ENCODE data around the gene GPR39. TPM values are rescaled to one million over a fixed set of nuclear protein-coding genes. Genes with fewer than 3 reads are reported as not detected.

Gene GPR39
- total RNA-seq, 2 donors from 2014 or later, result 7.3 to 9.6 TPM

DNA sequence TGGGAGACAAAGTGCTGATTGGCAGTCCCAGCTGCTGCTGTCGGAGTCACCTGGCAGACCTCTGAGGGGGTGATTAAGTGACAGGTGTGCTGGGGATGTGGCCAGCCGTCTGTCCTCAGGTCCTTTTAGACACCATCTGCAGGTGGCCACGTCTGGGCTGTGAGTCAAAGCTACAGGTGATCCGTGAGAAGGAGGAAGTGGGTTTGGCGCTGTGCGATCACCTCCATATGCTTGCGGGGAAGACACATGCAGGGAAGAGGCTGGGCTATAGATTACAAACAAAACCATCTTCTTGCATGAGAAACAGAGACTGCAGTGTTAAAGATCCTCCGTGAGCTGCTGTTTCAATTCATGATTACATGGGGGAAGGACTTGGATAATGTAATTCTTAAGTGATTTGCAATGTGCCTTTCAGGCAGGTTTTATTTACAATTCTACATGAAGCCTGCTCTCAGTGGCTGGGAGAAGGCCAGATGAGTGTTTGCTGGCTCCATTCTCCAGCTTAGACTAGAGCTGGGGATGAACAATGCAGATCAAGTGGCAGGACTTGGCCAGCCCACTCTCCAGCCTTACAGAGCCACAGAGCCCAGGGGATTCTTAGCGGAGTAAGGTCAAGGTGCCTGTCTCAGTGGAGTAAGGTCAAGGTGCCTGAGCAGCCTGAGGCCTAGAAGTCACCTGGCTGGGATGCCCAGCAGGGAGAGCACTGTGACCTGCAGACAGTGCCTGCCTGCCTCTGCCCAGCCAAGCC, 165.6 kb downstream of the GPR39 start:
- Histone ChIP-seq H3K27ac (peak overlapping the region; percentile 42 to 74 (median 61)), H3K4me1 (peaks cover 17% of the 10 kb centered on the region), H3K36me3 (replicated peaks in 1 of 2; ENCODE audit: insufficient read depth in 1 of 2, low read depth in 2 of 2) (no peaks in the 10 kb centered on the region), H3K4me3 (no peak overlapping the region), H3K27me3 (no peaks in the 10 kb centered on the region), H3K9me3 (no peaks in the 10 kb centered on the region)
- ATAC-seq (peak; percentile 87), DNase-seq (peak; percentile 63 to 80 (median 72))
- intact Hi-C loops (cut with DNase I), result no loop called here
- TF ChIP-seq, protein P1, sequence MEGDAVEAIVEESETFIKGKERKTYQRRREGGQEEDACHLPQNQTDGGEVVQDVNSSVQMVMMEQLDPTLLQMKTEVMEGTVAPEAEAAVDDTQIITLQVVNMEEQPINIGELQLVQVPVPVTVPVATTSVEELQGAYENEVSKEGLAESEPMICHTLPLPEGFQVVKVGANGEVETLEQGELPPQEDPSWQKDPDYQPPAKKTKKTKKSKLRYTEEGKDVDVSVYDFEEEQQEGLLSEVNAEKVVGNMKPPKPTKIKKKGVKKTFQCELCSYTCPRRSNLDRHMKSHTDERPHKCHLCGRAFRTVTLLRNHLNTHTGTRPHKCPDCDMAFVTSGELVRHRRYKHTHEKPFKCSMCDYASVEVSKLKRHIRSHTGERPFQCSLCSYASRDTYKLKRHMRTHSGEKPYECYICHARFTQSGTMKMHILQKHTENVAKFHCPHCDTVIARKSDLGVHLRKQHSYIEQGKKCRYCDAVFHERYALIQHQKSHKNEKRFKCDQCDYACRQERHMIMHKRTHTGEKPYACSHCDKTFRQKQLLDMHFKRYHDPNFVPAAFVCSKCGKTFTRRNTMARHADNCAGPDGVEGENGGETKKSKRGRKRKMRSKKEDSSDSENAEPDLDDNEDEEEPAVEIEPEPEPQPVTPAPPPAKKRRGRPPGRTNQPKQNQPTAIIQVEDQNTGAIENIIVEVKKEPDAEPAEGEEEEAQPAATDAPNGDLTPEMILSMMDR (IDR thresholded peaks at IDR 0.05), result no peak
- no peak for TF ChIP-seq POLR2A (IDR thresholded peaks at IDR 0.05)
- 27 to 28% methylated on average over 9 of the region's 9 CpGs for WGBS, 2 donors

DNA sequence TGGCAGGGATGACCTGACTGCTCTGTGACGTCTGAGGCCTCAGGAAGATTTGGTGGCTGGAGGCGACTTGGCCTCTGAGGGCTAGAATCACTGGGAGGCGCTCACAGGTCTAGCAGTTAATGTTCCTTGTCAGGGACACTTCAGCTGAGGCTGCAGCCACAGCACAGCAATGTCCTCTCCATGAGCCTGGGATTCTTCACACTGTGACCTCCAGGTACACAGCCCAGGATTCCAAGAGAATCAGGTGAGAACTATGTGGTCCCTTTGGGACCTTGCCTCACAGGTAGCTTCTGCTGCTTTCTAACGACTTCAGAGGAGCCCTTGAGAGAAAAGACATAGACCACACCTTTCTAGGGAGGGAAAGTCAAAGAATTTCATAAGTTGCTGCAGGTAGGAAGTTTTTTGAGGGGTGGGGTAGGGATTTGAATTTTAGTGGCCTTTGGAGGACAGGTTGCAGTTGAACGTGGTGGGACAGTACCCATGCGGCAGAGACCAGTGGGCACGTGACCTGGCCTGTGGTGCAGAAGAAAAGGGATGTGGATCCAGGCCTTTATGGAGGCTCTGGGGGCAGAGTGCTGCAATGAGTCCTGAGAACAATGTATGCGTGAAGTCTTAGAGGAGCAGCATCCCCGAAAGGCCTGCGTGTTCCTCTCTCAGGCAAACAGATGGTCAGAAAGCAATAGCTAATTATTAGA, 167.2 kb downstream of the GPR39 start:
- TF ChIP-seq, protein P1 (IDR thresholded peaks at IDR 0.05), result no peak
- no peak for TF ChIP-seq POLR2A (IDR thresholded peaks at IDR 0.05)
- Histone ChIP-seq H3K36me3 (replicated peaks in 1 of 2; ENCODE audit: insufficient read depth in 1 of 2, low read depth in 2 of 2) (no peaks in the 10 kb centered on the region), H3K4me1 (peaks cover 21% of the 10 kb centered on the region), H3K9me3 (no peaks in the 10 kb centered on the region), H3K27ac (no peak overlapping the region), H3K4me3 (no peak overlapping the region), H3K27me3 (no peaks in the 10 kb centered on the region)
- ATAC-seq, result no peak
- WGBS, 2 donors, result 91 to 93% methylated on average over 10 of the region's 10 CpGs
- intact Hi-C loops (cut with DNase I), result no loop called here
- DNase-seq, result no peak

DNA sequence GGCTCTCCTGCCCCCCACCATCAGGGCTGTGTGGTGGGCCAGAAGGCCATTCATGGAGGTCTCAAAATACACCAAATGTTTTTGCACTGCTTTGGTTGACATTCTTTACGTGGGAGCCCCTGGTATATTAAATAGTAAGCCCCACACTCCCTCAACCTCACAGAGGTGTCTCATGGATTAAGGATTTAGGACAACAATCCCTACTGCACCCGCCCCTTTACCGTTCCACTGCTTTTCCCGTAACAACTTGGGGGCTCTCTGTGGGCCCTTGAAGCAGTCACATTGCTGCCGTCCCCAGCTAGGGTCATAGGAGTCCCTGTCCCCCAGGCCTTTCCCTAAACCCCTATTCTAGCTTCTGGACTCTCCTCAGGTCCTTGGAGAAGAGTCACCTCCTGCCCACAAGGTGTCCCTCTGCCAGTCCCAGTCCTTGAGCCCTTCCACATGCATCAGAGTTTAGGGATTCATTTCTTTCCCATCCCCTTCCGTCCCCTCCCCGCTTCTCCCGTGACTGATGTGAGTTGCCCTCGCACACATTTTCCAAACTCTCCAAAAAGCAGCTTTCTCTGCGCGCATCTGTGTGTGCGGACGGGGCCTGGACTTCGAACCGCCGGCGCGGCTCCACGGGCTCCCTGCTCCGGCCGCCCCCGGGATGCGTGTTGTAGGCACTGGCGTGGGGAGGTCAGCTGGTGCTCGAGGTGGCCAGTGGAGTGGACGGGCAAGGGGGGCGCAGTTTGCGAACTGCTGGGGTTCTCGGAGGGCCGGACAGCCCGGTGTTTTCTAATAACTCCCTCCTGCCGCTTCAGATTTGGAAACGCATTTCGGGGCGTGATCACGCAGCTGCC, 168.6 kb downstream of the GPR39 start:
- intact Hi-C loops (cut with DNase I), result no loop called here
- H3K27me3 ChIP-seq, result no peaks in the 10 kb centered on the region
- ATAC-seq (no peak), DNase-seq (no peak)
- H3K9me3 ChIP-seq, result no peaks in the 10 kb centered on the region
- H3K27ac ChIP-seq, result no peak overlapping the region
- H3K36me3 ChIP-seq (replicated peaks in 1 of 2; ENCODE audit: insufficient read depth in 1 of 2, low read depth in 2 of 2), result no peaks in the 10 kb centered on the region
- WGBS, 2 donors, result 96% methylated on average over 35 to 36 of the region's 36 CpGs
- H3K4me3 ChIP-seq, result no peak overlapping the region
- peaks cover 22% of the 10 kb centered on the region for H3K4me1 ChIP-seq
- TF ChIP-seq POLR2A (IDR thresholded peaks at IDR 0.05), result no peak
- TF ChIP-seq, protein P1 (IDR thresholded peaks at IDR 0.05), result no peak

DNA sequence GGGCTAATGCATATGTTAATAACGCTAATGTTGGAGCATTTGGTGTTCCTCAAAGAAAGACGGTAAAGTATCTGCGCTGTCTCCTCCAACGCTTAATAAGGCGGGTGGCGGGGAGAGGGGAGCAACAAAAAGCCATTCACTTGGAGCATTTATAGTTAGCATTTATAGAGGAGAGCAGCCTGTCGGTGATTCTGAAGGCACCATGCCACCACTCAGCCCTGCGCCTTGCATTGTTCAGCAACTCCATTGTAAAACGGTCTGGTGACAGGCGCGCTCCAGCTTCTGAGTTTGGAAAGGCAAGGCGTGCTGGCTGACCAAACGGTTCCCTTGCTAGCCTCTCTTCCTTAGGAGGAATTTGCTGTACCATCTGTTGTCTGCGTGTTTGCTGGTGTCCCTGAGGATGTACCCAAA, 169.5 kb downstream of the GPR39 start:
- ATAC-seq, result no peak
- TF ChIP-seq, protein P1 (IDR thresholded peaks at IDR 0.05), result no peak
- no peak for TF ChIP-seq POLR2A (IDR thresholded peaks at IDR 0.05)
- 91 to 97% methylated on average over 14 of the region's 14 CpGs for WGBS, 2 donors
- Histone ChIP-seq H3K27me3 (no peaks in the 10 kb centered on the region), H3K4me1 (peaks cover 22% of the 10 kb centered on the region), H3K4me3 (no peak overlapping the region), H3K9me3 (no peaks in the 10 kb centered on the region), H3K36me3 (replicated peaks in 1 of 2; ENCODE audit: insufficient read depth in 1 of 2, low read depth in 2 of 2) (no peaks in the 10 kb centered on the region), H3K27ac (no peak overlapping the region)
- intact Hi-C loops (cut with DNase I), result no loop called here
- DNase-seq, result no peak

All from body of pancreas (tissue), 4 donors.